HG03039 (cell line): Measurements from ENCODE around the gene MRPL49.
"Not testable (repeated sequence)": the region's sequence is repeated elsewhere in the genome, so short reads cannot be mapped to it uniquely, and the experiment has no call there.

Experiments used
- ATAC-seq: cut with Tn5 transposase; IDR thresholded peaks from one replicate; pipeline ENCODE4 v1.9.1; 2021; ENCODE audit warnings: mild to moderate bottlenecking, moderate library complexity; ENCODE audit not compliant: unreplicated experiment

MRPL49 gene

DNA sequence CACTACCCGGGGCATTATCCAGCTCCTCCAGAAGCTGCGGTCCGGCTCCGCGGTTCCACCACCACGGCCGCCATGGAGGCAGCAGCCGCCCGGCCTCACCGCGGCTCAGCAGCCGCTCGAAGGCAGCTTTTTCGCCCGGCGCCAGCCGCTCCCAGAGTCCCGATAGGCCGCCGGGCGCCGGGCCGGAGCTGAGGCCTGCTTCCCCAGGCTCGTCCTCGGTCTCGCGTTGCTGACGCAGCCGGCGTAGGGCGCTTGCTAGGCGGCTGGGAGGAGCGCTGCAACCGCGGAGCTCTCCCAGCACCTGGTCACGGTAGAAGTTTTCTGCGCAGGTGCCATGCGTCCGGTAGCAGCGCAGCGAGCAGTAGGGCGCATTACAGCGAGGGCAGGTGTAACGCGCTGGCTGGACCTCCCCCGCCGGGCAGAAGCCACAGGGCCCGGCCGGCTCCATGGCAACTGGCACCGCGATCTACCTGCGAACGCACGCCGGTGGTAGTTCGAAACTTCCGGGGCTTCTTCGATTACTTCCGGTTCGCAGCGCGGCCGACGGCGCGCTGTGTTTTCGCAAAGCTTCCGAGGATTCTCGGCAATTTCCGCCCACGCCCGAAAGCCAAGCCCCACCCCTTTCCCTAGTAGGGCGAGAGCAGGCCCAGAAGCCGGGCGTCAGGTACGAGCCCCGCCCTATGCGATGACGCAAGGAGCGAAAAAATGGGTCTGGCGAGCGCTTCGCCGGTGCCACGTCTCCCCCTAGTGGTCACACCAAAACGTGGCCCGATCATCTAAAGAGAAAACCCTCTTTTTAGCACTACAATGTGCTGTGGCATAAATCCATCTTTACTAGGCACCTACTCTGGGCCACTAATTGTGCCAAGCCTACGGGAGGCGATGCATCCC is 4.7 kb upstream of the MRPL49 start, which contains the start of gene ZNHIT2:
TSS of gene ZNHIT2 (minus strand) at position 496 of the 891 bp plus-strand sequence. CDS start at position 448, 48 bp downstream.
- ATAC-seq: peak; percentile 49

GRCh38 chr11:65118097-65118837 is 3.9 kb upstream of the MRPL49 start:
- no peak for ATAC-seq

DNA sequence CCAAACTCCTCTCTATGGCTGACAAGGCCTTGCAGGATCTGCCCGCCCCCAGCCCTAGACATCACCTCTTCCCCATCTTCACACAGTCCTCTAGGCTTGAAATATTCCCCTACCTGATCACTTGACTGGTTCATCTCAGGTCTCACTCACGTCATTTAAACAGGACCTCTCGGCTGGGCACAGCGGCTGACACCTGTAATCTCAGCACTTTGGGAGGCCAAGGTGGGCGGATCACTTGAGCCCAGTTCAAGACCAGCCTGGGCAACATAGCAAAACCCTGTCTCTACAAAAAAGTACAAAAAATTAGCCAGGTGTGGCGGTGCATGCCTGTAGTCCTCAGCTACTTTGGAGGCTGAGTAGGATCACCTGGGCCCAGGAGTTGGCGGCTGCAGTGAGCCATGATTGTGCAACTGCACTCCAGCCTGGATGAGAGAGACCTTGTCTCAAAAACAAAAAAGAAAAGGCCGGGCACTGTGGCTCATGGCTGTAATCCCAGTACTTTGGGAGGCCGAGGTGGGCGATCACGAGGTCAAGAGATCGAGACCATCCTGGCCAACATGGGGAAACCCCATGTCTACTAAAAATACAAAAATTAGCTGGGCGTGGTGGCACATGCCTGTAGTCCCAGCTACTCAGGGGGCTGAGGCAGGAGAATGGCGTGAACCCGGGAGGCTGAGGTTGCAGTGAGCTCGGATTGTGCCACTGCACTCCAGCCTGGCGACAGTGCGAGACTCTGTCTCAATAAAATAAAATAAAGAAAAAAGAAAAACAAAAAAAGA is 3.0 kb upstream of the MRPL49 start:
- ATAC-seq: not testable (repeated sequence)

DNA sequence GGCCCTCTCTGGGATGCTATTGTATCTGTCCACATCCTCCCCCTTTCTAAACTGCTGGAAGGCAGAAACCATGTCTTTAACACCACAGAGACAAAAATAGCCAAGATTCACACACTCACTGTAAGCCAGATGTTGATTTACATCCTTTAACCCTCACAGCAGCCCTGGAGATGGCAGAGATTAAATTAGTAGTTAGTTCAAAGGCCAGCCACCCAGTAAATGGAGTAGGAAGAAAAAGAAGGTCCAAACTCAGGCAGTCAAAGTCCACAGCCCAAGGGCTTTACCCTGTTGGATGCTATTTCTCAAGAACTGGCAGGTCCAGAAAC is 2.5 kb upstream of the MRPL49 start:
- ATAC-seq: no peak

- ATAC-seq: no peak
Observed at GRCh38 chr11:65120831-65121230, 1.3 kb upstream of the MRPL49 start.

GRCh38 chr11:65121447-65121864 is 665 bp upstream of the MRPL49 start:
- no peak for ATAC-seq

GRCh38 chr11:65124480-65125196 is 2.5 kb downstream of the MRPL49 start:
- no peak for ATAC-seq

DNA sequence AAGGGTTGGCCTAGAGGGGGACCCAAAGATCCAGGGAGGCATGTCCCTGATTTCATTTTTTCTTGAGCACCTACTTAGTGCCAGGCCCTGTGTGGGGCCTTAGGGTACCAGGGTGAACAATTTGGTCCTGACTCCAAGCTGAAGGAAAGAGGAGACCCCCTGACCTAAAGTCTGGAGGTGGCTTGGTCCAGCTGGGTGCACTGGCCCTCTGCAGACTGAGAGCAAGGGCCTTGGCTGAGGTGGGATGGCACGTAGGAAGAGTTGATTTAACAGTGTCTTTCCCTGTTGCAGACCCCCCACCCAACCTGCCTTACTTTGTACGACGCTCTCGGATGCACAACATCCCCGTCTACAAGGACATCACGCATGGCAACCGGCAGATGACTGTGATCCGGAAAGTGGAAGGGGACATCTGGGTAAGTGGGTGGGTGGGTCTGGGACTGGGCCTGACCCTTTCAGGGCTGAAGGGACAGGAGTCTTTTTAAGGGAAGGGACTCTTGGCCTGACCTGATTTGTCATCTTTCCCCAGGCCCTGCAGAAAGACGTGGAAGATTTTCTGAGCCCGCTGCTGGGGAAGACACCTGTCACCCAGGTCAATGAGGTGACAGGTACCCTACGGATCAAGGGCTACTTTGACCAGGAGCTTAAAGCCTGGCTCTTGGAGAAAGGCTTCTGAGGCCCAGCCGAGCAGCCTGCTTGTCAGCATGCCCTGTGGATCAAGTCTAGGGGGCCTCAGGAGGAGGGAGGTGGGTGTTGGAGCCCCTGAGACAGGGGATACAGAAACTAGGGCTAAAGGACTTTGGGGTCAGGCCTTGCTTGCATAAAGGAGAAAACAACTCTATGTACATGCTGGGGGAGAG is 3.3 kb downstream of the MRPL49 start:
- no peak for ATAC-seq

GRCh38 chr11:65126624-65127274 is 4.6 kb downstream of the MRPL49 start:
- no peak for ATAC-seq

DNA sequence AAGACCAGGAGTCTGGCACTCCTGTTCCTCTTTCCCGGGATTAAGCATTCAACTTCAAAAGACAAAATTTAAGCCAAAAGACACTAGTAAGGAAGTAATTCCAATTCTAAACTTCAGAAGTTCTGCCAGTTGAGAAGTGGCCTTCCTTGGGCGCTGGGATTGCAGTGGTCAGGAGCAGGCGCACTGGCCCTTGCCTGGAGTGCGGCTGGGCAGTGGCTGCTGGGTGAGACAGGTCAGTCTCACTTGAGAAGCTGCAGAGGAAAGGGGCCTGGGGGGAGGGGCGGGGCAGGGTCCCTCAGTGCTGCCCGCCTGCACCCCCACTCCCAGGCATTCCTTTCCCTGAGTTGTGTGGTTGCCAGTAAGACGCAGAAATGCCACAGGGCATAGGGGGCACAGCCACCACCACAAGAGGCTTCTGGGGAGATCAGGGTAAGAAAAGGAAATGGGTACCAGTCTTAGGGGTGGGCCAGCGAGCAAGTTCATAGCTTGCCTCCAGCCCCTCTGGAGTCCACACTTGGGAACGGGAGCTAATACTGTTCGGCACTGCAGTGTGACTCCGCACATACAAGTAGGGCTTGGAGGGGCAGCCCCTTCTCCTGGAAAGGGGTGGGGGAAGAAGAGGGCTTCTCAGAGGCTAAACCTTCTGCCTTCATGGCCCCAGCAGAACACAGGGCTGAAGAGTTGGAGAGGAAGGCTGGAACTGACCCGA is 5.5 kb downstream of the MRPL49 start:
- ATAC-seq: no peak

DNA sequence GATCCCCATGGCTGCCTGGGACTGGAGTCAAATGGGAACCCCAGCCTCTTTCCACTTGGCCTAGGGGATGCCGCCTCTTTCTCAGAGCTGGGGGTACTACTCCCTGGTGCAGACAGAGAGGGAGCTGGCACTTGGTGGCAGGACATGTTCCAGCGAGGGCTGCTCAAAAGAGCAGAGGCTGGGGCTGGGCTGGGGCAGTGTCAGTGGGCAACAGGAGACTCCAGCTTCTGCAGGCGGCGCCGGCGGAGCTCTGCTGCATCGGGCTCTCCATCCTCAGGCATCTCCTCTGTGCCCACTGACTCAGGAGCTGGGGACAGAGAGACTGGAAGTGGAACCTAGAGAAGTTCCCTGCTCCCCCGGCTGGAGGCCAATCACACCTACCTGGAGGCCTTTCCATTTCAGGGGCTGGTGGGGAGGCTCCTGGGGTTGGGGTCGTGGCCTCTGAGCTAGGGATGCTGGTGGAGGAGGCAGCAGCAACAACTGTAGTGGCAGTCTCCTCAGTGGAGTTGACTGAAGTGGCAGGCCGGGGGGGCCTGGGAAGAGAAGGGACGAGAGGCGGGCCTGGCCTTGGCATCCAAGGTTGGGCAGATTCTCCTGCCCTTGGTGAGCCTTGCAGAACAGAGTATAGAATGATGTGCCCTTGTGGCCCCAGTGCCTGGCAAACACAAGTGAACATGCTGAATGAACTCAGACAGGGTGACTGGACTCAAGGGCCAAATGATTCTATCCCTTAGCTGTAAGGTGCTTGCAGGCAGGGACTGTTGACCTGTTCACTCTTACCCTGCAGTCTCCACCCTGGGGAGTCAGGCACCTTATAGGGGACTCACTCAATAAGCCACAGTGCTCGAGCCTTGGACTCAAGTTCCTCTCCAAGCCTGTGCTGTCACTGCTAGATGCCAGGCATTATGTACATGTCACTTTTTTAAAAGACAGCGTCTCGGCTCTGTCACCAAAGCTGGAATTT is 6.3 kb downstream of the MRPL49 start:
- no peak for ATAC-seq

- no peak for ATAC-seq
Observed at GRCh38 chr11:65129649-65130441, 7.7 kb downstream of the MRPL49 start.

DNA sequence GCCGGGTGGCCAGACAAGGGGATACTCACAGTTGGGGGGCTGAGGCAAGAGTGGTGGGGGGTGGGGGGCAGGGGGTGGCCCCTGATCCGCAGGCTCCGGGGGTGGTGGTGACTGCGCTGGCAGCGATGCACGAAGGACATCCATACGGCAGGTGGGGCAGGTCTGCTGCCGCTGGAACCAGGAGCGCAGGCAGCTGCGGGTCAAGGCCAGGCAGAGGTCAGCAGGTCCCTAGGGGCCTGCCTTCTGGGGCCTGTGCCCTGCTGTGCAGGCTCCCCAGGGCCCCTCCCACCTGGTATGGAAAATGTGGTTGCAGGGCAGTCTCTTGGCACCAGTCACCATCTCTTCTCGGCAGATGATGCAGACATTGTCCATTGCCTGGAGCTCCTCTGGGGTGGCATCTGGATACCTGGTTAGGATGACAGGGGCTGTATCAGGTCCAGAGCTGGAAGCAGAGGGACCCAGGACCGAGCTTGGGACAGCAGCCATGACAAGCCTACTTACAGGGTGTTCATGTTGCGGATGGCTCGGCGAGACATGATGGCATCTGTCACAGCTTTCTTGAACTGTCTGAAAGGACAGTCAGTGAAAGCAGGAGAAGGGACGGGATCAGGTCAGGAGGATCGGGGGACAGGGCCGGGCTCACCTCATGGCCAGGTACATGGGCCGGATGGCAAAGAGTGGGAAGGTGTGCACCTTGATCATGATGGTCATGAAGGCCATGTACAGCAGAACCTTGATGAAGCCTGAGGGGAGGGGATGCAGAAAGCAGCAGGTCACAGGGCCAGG is 8.7 kb downstream of the MRPL49 start:
- no peak for ATAC-seq

GRCh38 chr11:65131417-65131776 is 9.3 kb downstream of the MRPL49 start:
- ATAC-seq: no peak

DNA sequence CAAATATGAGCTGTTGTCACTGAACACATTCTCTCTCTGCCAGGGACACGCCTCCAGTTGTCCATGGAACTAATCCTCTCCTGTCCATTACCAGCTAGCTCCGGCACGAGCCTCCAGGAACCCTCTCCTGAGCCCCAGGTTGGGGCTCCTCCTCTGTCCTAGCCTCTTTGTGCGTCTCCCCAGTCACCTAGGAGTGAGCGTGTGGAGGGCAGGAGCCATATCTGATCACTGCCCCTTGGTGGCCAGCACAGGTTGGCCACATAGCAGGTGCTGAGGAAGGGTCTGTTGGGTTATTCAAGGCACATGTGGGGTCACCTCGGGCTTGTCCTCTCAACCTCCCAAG is 9.7 kb downstream of the MRPL49 start:
- ATAC-seq: no peak
